Muscle layer of duodenum (tissue), 2 donors: ENCODE data around the gene GRM6.
A peak's percentile ranks its signal among the peaks of the same experiment; 100 is the strongest.

Experiments used
- H3K27ac ChIP-seq: one replicate; pipeline ENCODE4 v1.7.0; 2013; ENCODE audit warnings: mild to moderate bottlenecking, low read length
- H3K27me3 ChIP-seq: one replicate; pipeline ENCODE4 v1.7.0; 2013; ENCODE audit warnings: low read depth, mild to moderate bottlenecking, control low read depth, low read length
- H3K36me3 ChIP-seq, 2 donors: one replicate each; pipeline ENCODE4 v1.7.0; 2013; ENCODE audit warnings: low read length in 2 of 2, control low read depth in 1 of 2, mild to moderate bottlenecking in 1 of 2; ENCODE audit not compliant: insufficient read depth in 2 of 2, control insufficient read depth in 1 of 2
- H3K4me1 ChIP-seq, 2 donors: one replicate each; pipeline ENCODE4 v1.7.0; 2013; ENCODE audit warnings: low read length in 2 of 2, mild to moderate bottlenecking in 2 of 2, control low read depth in 1 of 2, moderate library complexity in 1 of 2; ENCODE audit not compliant: insufficient read depth in 2 of 2, control insufficient read depth in 1 of 2
- H3K4me3 ChIP-seq, 2 donors: one replicate each; pipeline ENCODE4 v1.7.0; 2013; ENCODE audit warnings: low read length in 2 of 2, low read depth in 1 of 2, mild to moderate bottlenecking in 1 of 2
- H3K9me3 ChIP-seq, 2 donors: one replicate each; pipeline ENCODE4 v1.7.0; 2013; ENCODE audit warnings: low read length in 2 of 2, control low read depth in 1 of 2, mild to moderate bottlenecking in 1 of 2; ENCODE audit not compliant: control insufficient read depth in 1 of 2
- donor health status: healthy.

GRM6 gene

DNA sequence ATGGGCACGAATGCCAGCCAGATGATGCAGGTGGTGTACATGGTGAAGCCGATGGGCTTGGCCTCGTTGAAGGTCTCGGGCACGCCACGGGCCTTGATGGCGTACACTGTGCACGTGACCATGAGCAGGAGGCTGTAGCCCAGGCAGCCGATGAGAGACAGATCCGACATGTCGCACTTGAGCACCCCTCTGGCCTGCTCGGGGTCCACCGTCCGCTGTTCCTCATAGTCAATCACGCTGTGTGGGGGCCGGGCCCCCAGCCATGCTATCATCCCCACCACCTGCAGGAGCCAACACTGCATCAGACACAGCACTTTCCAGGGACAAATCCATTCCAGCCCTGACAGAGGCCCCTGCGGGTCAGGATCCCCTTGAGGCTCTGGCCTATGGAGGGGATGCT lies 12.2 kb downstream of the GRM6 start:
- Histone ChIP-seq H3K4me3 (peak overlapping the region in 1 of 2 donors; percentile 33), H3K36me3 (peaks cover 0 to 21% of the 10 kb centered on the region in 2 donors), H3K27me3 (no peaks in the 10 kb centered on the region), H3K9me3 (peaks cover 17 to 88% of the 10 kb centered on the region in 2 donors), H3K4me1 (no peaks in the 10 kb centered on the region), H3K27ac (no peak overlapping the region)

DNA sequence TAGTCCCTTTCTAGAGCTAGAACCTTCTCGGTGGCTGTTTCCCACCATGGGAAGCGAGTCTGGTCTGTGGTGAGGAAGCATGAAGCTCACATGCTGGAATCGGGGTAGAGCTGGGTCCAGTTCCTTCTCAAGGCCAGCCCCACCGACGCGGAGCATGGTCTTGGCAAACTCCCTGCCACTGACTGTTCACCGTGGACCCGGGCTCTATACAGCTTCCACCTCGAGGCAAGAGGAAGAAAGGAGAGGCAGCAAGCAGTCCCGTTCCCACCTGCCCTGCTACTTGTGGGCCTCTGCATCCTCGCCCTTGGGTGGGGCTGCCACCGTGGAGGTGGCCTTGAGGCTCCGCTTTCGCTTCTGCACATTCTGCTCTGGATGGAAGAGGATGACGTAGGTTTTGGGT lies 13.7 kb downstream of the GRM6 start:
- Histone ChIP-seq H3K27ac (no peak overlapping the region), H3K4me3 (peak overlapping the region in 1 of 2 donors; percentile 0), H3K9me3 (peaks cover 30 to 92% of the 10 kb centered on the region in 2 donors), H3K4me1 (no peaks in the 10 kb centered on the region), H3K36me3 (peaks cover 0 to 36% of the 10 kb centered on the region in 2 donors), H3K27me3 (no peaks in the 10 kb centered on the region)

DNA sequence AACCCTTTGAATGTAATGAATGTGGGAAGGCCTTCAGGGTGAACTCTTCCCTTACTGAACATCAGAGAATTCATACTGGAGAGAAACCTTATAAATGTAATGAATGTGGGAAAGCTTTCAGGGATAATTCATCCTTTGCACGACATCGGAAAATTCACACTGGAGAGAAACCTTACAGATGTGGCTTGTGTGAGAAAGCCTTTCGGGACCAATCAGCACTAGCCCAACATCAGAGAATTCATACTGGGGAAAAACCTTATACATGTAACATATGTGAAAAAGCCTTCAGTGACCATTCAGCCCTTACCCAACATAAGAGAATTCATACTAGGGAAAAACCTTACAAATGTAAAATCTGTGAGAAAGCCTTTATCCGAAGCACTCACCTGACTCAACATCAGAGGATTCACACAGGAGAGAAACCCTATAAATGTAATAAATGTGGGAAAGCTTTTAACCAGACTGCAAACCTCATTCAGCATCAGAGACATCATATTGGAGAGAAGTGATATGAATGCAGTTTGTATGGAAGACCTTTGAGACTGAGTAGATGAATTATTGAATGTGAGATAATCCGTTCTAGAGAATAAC lies 29.6 kb downstream of the GRM6 start:
- no peaks in the 10 kb centered on the region for H3K27me3 ChIP-seq
- peaks cover 5 to 54% of the 10 kb centered on the region in 2 donors for H3K36me3 ChIP-seq
- peaks cover 70 to 79% of the 10 kb centered on the region in 2 donors for H3K9me3 ChIP-seq
- H3K4me3 ChIP-seq: peak overlapping the region; percentile 26 to 51
- no peaks in the 10 kb centered on the region for H3K4me1 ChIP-seq
- no peak overlapping the region for H3K27ac ChIP-seq

DNA sequence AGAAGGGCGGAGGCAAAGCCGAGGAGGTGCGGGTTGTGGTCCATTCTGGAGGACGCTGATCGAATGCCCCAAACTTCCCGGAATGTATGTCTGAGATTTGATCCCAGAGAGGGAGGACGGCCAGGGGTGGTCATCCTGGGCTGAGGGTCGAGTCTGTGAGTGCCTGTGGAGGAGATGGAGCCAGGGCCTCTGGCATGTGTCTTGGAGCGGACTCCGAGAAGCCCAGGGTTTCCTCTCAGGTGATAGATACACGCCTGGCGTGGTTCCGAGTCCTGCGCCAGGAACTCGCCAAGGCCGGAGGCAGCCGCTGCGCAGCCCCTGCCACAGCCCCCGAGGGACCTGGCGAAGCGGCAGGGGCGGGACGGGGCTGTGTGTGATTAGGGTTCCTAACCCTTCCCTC lies 53.8 kb downstream of the GRM6 start:
- Histone ChIP-seq H3K36me3 (peaks cover 0 to 49% of the 10 kb centered on the region in 2 donors), H3K27me3 (no peaks in the 10 kb centered on the region), H3K9me3 (peaks cover 36 to 61% of the 10 kb centered on the region in 2 donors), H3K4me3 (peak overlapping the region; percentile 77 to 86), H3K4me1 (peaks cover 0 to 8% of the 10 kb centered on the region in 2 donors), H3K27ac (no peak overlapping the region)

DNA sequence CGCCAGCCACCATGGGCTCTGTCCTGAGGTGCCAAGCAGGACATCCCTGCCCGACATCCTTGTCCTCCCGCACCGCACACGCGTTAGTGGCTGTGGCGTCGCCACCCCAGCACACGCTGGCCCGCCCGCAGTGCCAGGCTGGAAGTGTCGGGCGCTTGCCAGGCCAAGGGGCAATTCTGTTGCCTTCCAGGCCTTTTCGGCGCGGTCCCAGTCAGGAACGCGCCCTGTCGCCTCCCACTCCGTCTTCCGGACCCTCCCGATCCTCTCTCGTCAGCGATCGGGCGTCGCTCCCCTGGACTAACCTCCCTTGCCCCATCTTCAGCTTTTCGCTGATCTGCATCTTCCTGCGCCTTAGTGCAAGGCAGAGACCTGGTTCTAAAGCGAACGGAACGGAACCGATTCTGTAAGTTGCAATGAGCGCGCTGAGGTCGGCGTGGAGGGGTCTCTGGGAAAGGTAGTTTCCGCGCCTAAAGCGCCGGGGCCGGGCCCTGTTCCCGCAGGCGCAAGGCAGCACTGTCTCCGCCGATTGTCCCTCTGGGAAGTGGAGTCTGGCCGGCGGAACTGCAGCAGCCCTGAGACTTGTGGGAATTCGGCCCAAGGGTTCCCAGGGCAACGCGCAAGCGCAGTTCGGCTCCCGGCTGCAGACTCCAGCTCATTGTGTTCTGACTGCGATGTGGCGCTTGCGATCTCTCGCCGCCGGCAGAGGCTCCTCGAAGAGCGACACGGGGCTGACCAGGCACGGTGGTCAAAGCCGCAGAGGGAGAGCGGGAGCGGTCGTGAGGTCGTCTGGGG lies 54.4 kb downstream of the GRM6 start, which contains the start of gene ZNF454:
Gene ZNF454 (plus strand): TSS at position 630 of the 792 bp plus-strand sequence. CDS start 1,594 bp downstream, outside the sequence.
- Histone ChIP-seq H3K4me1 (peaks cover 0 to 8% of the 10 kb centered on the region in 2 donors), H3K9me3 (peaks cover 36 to 62% of the 10 kb centered on the region in 2 donors), H3K4me3 (peak within 1 kb of the TSS; percentile 77 to 86)

DNA sequence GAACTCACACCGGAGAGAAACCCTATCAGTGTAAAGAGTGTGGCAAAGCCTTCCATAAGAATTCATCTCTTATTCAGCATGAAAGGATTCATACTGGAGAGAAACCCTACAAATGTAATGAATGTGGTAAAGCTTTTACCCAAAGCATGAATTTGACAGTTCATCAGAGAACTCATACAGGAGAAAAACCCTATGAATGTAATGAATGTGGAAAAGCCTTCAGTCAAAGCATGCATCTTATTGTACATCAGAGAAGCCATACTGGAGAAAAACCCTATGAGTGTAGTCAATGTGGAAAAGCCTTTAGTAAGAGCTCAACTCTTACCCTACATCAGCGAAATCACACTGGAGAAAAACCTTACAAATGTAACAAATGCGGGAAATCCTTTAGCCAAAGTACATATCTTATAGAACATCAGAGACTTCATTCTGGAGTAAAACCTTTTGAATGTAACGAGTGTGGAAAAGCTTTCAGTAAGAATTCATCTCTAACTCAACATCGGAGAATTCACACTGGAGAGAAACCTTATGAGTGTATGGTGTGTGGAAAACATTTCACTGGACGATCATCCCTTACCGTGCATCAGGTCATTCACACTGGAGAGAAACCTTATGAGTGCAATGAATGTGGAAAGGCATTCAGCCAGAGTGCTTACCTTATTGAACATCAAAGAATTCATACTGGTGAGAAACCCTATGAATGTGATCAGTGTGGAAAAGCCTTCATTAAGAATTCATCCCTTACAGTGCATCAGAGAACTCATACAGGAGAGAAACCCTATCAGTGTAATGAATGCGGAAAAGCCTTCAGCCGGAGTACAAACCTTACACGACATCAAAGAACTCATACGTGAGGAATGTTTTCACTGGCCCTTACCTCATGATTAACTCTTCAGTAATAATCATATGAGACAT lies 63.0 kb downstream of the GRM6 start:
- Histone ChIP-seq H3K27me3 (no peaks in the 10 kb centered on the region), H3K27ac (no peak overlapping the region), H3K4me1 (no peaks in the 10 kb centered on the region), H3K9me3 (peaks cover 62 to 94% of the 10 kb centered on the region in 2 donors), H3K4me3 (peak overlapping the region; percentile 17 to 40), H3K36me3 (peaks cover 7 to 86% of the 10 kb centered on the region in 2 donors)

More for the DNA sequence above, 54.4 kb downstream of the GRM6 start, which contains the start of gene ZNF454:
- H3K27me3 ChIP-seq: no peaks in the 10 kb centered on the region
- H3K36me3 ChIP-seq: peaks cover 0 to 49% of the 10 kb centered on the region in 2 donors
- peak within 1 kb of the TSS; percentile 29 for H3K27ac ChIP-seq
